Osteocyte (in vitro differentiated cells): ENCODE results near the gene OPCML. TPM values are rescaled to one million over a fixed set of nuclear protein-coding genes. Genes with fewer than 3 reads are reported as not detected.

Experiments
- DNase-seq: peaks from one replicate; pipeline ENCODE4 v3.0.0; 2021; ENCODE audit warnings: mixed read lengths; ENCODE audit not compliant: unreplicated experiment; ENCODE audit errors: extremely low spot score
- H3K27ac Mint-ChIP-seq: one replicate; pipeline ENCODE4 v1.8.0; 2021; ENCODE audit warnings: mild to moderate bottlenecking, mixed read lengths; ENCODE audit not compliant: unreplicated experiment
- H3K27me3 Mint-ChIP-seq: one replicate; pipeline ENCODE4 v1.8.0; 2021; ENCODE audit warnings: mixed read lengths; ENCODE audit not compliant: unreplicated experiment
- H3K36me3 Mint-ChIP-seq: one replicate; pipeline ENCODE4 v1.8.0; 2021; ENCODE audit warnings: mixed read lengths; ENCODE audit not compliant: unreplicated experiment
- H3K4me1 Mint-ChIP-seq: one replicate; pipeline ENCODE4 v1.8.0; 2021; ENCODE audit warnings: mixed read lengths; ENCODE audit not compliant: unreplicated experiment
- H3K4me3 Mint-ChIP-seq: one replicate; pipeline ENCODE4 v1.8.0; 2021; ENCODE audit warnings: mild to moderate bottlenecking, moderate library complexity, mixed read lengths; ENCODE audit not compliant: unreplicated experiment
- H3K9me3 Mint-ChIP-seq: one replicate; pipeline ENCODE4 v1.8.0; 2021; ENCODE audit warnings: mixed read lengths; ENCODE audit not compliant: unreplicated experiment
- CTCF ChIP-seq: fragments of 200-600 bp; sonication (generic); IDR thresholded peaks from 2 replicates; pipeline ENCODE4 v1.5.0; 2021; ENCODE audit warnings: antibody characterized with exemption, mild to moderate bottlenecking, moderate library complexity
- total RNA-seq: library from RNA; stranded (reverse); gene quantifications from 2 replicates; pipeline ENCODE4 v1.2.1, GENCODE V29; 2021

OPCML gene
- total RNA-seq, 1 donor from 2014 or later = 0.11 TPM

- peaks cover 9% of the 10 kb centered on the region for H3K4me1 Mint-ChIP-seq
- H3K4me3 Mint-ChIP-seq = no peak overlapping the region
- H3K9me3 Mint-ChIP-seq = peaks cover 9% of the 10 kb centered on the region
- H3K27ac Mint-ChIP-seq = no peak overlapping the region
- H3K36me3 Mint-ChIP-seq = no peaks in the 10 kb centered on the region
- DNase-seq = no peak
- TF ChIP-seq CTCF = no peak
- no peaks in the 10 kb centered on the region for H3K27me3 Mint-ChIP-seq
Measured at GRCh38 chr11:132457445-132457844, 1074.9 kb downstream of the OPCML start.

GRCh38 chr11:132456751-132457328, 1075.5 kb downstream of the OPCML start:
- no peak for DNase-seq
- H3K27ac Mint-ChIP-seq = no peak overlapping the region
- peaks cover 9% of the 10 kb centered on the region for H3K4me1 Mint-ChIP-seq
- no peaks in the 10 kb centered on the region for H3K27me3 Mint-ChIP-seq
- H3K36me3 Mint-ChIP-seq = no peaks in the 10 kb centered on the region
- no peak for TF ChIP-seq CTCF
- no peak overlapping the region for H3K4me3 Mint-ChIP-seq
- peaks cover 9% of the 10 kb centered on the region for H3K9me3 Mint-ChIP-seq

GRCh38 chr11:132455044-132455443, 1077.3 kb downstream of the OPCML start:
- DNase-seq = no peak
- H3K27me3 Mint-ChIP-seq = no peaks in the 10 kb centered on the region
- no peaks in the 10 kb centered on the region for H3K36me3 Mint-ChIP-seq
- H3K4me3 Mint-ChIP-seq = no peak overlapping the region
- TF ChIP-seq CTCF = no peak
- H3K4me1 Mint-ChIP-seq = peaks cover 9% of the 10 kb centered on the region
- peaks cover 1% of the 10 kb centered on the region for H3K9me3 Mint-ChIP-seq
- H3K27ac Mint-ChIP-seq = no peak overlapping the region

GRCh38 chr11:132453406-132453805, 1078.9 kb downstream of the OPCML start:
- DNase-seq = no peak
- no peak overlapping the region for H3K4me3 Mint-ChIP-seq
- TF ChIP-seq CTCF = no peak
- no peaks in the 10 kb centered on the region for H3K36me3 Mint-ChIP-seq
- no peaks in the 10 kb centered on the region for H3K9me3 Mint-ChIP-seq
- no peak overlapping the region for H3K27ac Mint-ChIP-seq
- peaks cover 10% of the 10 kb centered on the region for H3K4me1 Mint-ChIP-seq
- no peaks in the 10 kb centered on the region for H3K27me3 Mint-ChIP-seq

GRCh38 chr11:132452616-132453015, 1079.7 kb downstream of the OPCML start:
- Mint-ChIP-seq H3K27me3 (no peaks in the 10 kb centered on the region), H3K9me3 (no peaks in the 10 kb centered on the region), H3K27ac (no peak overlapping the region), H3K4me1 (peaks cover 11% of the 10 kb centered on the region), H3K4me3 (no peak overlapping the region), H3K36me3 (no peaks in the 10 kb centered on the region)
- TF ChIP-seq CTCF = no peak
- no peak for DNase-seq
